ENCODE results near the gene CCR6. TPM values are rescaled to one million over a fixed set of nuclear protein-coding genes. Genes with fewer than 3 reads are reported as not detected.
"Not testable (repeated sequence)": the region's sequence is repeated elsewhere in the genome, so short reads cannot be mapped to it uniquely, and the experiment has no call there.

CCR6 gene
- total RNA-seq, 1 experiment from 2014 or later, result not detected

GRCh38 chr6:167168296-167168695 is 45.4 kb downstream of the CCR6 start:
- DNase-seq (ENCODE audit: low read depth), result not testable (repeated sequence)

GRCh38 chr6:167169867-167170266 is 47.0 kb downstream of the CCR6 start:
- not testable (repeated sequence) for DNase-seq (ENCODE audit: low read depth)

GRCh38 chr6:167171300-167171699 is 48.4 kb downstream of the CCR6 start:
- DNase-seq (ENCODE audit: low read depth), result not testable (repeated sequence)

GRCh38 chr6:167172011-167172410 is 49.1 kb downstream of the CCR6 start:
- not testable (repeated sequence) for DNase-seq (ENCODE audit: low read depth)

GRCh38 chr6:167177271-167177670 is 54.4 kb downstream of the CCR6 start:
- DNase-seq (ENCODE audit: low read depth), result not testable (repeated sequence)

GRCh38 chr6:167178896-167179655 is 56.2 kb downstream of the CCR6 start:
- not testable (repeated sequence) for DNase-seq (ENCODE audit: low read depth)

GRCh38 chr6:167180086-167180485 is 57.2 kb downstream of the CCR6 start:
- not testable (repeated sequence) for DNase-seq (ENCODE audit: low read depth)

GRCh38 chr6:167181351-167181750 is 58.5 kb downstream of the CCR6 start:
- not testable (repeated sequence) for DNase-seq (ENCODE audit: low read depth)

GRCh38 chr6:167182913-167183314 is 60.0 kb downstream of the CCR6 start:
- not testable (repeated sequence) for DNase-seq (ENCODE audit: low read depth)

GRCh38 chr6:167185101-167185500 is 62.2 kb downstream of the CCR6 start:
- DNase-seq (ENCODE audit: low read depth), result not testable (repeated sequence)

GRCh38 chr6:167187275-167187674 is 64.4 kb downstream of the CCR6 start:
- not testable (repeated sequence) for DNase-seq (ENCODE audit: low read depth)

Other genes with a start within 250 kb of the CCR6 start
- gene RNASET2, start 166.5 kb upstream of the CCR6 start, total RNA-seq (2014; rRNA removed; shearing (Covaris generic)), result 7.0 and 7.7 TPM in 2 replicates
- gene CEP43, start 123.7 kb upstream of the CCR6 start, total RNA-seq (2014; rRNA removed; shearing (Covaris generic)), result 38.9 and 40.9 TPM in 2 replicates
- not detected in 2 replicates for gene GPR31, start 34.9 kb downstream of the CCR6 start, total RNA-seq (2014; rRNA removed; shearing (Covaris generic))
- gene UNC93A, start 168.2 kb downstream of the CCR6 start, total RNA-seq (2014; rRNA removed; shearing (Covaris generic)), result not detected in 2 replicates
- not detected in 2 replicates for gene TTLL2, start 202.0 kb downstream of the CCR6 start, total RNA-seq (2014; rRNA removed; shearing (Covaris generic))